HEK293T (cell line): ENCODE data around the gene CACNA1C.

Experiments
- BHLHE40 ChIP-seq: fragments of 450-650 bp; IDR thresholded peaks from 2 replicates; pipeline ENCODE4 v1.6.1; 2016; ENCODE audit warnings: mild to moderate bottlenecking, moderate library complexity, borderline replicate concordance
- ELF4 ChIP-seq: fragments of 450-650 bp; IDR thresholded peaks from 2 replicates; pipeline ENCODE4 v1.6.1; 2017; ENCODE audit warnings: antibody characterized with exemption
- FOXK2 ChIP-seq: fragments of 450-650 bp; IDR thresholded peaks from 2 replicates; pipeline ENCODE4 v1.6.1; 2016; ENCODE audit warnings: mild to moderate bottlenecking
- FOXM1 ChIP-seq: fragments of 450-650 bp; IDR thresholded peaks from 2 replicates; pipeline ENCODE4 v1.6.1; 2017; ENCODE audit warnings: mild to moderate bottlenecking, borderline replicate concordance
- LEF1 ChIP-seq: fragments of 450-650 bp; IDR thresholded peaks from 2 replicates; pipeline ENCODE4 v1.6.1; 2017; ENCODE audit warnings: mild to moderate bottlenecking, borderline replicate concordance
- SP1 ChIP-seq: fragments of 450-650 bp; IDR thresholded peaks from 2 replicates; pipeline ENCODE4 v1.6.1; 2017
- SUZ12 ChIP-seq: fragments of 450-650 bp; IDR thresholded peaks from 2 replicates; pipeline ENCODE4 v1.6.1; 2016; ENCODE audit warnings: mild to moderate bottlenecking

DNA sequence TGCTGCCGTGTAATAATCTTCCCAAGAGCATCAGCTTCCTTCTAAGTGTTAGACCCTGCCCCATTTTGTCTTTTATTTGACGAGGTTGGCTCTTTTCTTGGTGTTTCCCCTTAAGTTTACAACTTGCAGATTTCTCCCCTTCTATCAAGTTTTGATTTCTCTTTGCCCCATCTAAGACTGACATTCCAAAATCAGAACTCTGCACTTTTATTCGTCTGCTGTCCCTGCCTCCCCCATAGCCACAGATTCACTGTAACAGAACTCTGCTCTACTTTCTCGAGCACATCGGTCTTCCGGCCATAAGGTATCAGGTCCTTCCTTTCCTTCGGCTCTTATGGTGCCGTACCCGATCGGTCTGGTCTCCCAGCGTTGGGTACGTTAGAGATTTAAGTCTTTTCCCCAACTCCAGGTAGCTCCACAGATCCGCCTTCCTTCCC is 49.1 kb upstream of the CACNA1C start:
- TF ChIP-seq SP1 (no peak), ELF4 (no peak), FOXM1 (no peak), SUZ12 (no peak), BHLHE40 (no peak), LEF1 (no peak), FOXK2 (no peak)
